Measurements from ENCODE around the gene CPEB3. TPM values are rescaled to one million over a fixed set of nuclear protein-coding genes. Genes with fewer than 3 reads are reported as not detected.

The CPEB3 gene
- total and polyA plus RNA-seq, 9 of the 15 experiments (the other 6 are each of a cell fraction or from before 2014, with no cell fraction given) = 0.15 to 1.2 (median 0.51) TPM

DNA sequence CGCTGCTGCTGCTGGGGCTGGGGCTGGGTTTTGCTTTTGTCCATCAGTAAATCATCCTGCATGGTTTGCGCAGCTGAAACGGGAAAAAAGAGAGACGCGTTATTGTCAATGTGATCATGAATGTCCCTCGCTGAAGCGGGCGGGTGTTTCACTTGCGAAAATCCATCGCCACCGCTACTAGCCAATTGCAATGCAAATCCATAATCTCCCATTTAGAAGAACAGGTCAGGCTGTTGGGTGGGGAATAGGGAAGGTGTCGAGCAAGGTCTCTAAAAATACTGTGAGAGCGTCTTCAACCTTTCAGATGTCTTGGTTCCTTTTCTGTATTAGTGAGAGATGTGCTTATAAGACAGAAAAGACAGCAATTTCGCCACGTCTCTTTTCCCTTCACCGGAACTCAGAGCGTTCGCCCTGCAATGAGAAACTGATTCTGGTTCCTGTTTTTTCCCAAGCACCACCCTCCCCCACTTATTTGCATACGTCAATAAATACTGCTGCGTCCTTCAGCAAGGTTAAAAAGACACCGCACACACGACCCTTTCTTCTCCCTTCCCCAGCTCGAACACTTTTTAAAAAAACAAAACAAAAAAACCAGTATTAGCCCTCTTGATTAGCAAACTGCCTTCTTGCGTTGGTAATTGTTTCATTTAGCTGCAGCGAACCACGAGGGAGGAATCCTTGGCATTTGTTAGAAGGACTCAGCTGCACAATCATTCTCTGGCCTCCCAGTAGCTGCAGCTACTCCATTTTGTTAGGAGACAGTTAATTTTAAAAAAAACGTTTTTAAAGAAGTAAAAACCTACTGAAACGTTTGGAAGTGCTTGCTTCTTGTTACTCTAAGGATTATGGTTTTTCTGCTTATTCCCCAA lies 50.4 kb downstream of the CPEB3 start (continued):
- TF ChIP-seq, protein P1, sequence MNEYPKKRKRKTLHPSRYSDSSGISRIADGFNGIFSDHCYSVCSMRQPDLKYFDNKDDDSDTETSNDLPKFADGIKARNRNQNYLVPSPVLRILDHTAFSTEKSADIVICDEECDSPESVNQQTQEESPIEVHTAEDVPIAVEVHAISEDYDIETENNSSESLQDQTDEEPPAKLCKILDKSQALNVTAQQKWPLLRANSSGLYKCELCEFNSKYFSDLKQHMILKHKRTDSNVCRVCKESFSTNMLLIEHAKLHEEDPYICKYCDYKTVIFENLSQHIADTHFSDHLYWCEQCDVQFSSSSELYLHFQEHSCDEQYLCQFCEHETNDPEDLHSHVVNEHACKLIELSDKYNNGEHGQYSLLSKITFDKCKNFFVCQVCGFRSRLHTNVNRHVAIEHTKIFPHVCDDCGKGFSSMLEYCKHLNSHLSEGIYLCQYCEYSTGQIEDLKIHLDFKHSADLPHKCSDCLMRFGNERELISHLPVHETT (CRISPR knock-in tag; conservative IDR thresholded peaks at IDR 0.05 in 1 of 2, IDR thresholded peaks at IDR 0.05 in 1 of 2) = peak in 1 of 2 experiments; percentile 63; a peak in 2 of 4 replicates
- TF ChIP-seq, protein P2, sequence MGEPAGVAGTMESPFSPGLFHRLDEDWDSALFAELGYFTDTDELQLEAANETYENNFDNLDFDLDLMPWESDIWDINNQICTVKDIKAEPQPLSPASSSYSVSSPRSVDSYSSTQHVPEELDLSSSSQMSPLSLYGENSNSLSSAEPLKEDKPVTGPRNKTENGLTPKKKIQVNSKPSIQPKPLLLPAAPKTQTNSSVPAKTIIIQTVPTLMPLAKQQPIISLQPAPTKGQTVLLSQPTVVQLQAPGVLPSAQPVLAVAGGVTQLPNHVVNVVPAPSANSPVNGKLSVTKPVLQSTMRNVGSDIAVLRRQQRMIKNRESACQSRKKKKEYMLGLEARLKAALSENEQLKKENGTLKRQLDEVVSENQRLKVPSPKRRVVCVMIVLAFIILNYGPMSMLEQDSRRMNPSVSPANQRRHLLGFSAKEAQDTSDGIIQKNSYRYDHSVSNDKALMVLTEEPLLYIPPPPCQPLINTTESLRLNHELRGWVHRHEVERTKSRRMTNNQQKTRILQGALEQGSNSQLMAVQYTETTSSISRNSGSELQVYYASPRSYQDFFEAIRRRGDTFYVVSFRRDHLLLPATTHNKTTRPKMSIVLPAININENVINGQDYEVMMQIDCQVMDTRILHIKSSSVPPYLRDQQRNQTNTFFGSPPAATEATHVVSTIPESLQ (CRISPR knock-in tag; IDR thresholded peaks at IDR 0.05) = no peak
- TF ChIP-seq, protein P3, sequence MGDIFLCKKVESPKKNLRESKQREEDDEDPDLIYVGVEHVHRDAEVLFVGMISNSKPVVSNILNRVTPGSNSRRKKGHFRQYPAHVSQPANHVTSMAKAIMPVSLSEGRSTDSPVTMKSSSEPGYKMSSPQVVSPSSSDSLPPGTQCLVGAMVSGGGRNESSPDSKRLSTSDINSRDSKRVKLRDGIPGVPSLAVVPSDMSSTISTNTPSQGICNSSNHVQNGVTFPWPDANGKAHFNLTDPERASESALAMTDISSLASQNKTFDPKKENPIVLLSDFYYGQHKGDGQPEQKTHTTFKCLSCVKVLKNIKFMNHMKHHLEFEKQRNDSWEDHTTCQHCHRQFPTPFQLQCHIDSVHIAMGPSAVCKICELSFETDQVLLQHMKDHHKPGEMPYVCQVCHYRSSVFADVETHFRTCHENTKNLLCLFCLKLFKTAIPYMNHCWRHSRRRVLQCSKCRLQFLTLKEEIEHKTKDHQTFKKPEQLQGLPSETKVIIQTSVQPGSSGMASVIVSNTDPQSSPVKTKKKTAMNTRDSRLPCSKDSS (IDR thresholded peaks at IDR 0.05; ENCODE audit: low read depth, partially characterized antibody) = no peak
- TF ChIP-seq ZNF133 (CRISPR knock-in tag; IDR thresholded peaks at IDR 0.05) (no peak), ZSCAN29 (IDR thresholded peaks at IDR 0.05) (no peak), PYGO2 (tag; IDR thresholded peaks at IDR 0.05) (no peak), DMBX1 (CRISPR knock-in tag; IDR thresholded peaks at IDR 0.05; ENCODE audit: borderline replicate concordance) (peak; percentile 22; the same call in 1 of the 2 replicates)
- TF ChIP-seq, protein P4, sequence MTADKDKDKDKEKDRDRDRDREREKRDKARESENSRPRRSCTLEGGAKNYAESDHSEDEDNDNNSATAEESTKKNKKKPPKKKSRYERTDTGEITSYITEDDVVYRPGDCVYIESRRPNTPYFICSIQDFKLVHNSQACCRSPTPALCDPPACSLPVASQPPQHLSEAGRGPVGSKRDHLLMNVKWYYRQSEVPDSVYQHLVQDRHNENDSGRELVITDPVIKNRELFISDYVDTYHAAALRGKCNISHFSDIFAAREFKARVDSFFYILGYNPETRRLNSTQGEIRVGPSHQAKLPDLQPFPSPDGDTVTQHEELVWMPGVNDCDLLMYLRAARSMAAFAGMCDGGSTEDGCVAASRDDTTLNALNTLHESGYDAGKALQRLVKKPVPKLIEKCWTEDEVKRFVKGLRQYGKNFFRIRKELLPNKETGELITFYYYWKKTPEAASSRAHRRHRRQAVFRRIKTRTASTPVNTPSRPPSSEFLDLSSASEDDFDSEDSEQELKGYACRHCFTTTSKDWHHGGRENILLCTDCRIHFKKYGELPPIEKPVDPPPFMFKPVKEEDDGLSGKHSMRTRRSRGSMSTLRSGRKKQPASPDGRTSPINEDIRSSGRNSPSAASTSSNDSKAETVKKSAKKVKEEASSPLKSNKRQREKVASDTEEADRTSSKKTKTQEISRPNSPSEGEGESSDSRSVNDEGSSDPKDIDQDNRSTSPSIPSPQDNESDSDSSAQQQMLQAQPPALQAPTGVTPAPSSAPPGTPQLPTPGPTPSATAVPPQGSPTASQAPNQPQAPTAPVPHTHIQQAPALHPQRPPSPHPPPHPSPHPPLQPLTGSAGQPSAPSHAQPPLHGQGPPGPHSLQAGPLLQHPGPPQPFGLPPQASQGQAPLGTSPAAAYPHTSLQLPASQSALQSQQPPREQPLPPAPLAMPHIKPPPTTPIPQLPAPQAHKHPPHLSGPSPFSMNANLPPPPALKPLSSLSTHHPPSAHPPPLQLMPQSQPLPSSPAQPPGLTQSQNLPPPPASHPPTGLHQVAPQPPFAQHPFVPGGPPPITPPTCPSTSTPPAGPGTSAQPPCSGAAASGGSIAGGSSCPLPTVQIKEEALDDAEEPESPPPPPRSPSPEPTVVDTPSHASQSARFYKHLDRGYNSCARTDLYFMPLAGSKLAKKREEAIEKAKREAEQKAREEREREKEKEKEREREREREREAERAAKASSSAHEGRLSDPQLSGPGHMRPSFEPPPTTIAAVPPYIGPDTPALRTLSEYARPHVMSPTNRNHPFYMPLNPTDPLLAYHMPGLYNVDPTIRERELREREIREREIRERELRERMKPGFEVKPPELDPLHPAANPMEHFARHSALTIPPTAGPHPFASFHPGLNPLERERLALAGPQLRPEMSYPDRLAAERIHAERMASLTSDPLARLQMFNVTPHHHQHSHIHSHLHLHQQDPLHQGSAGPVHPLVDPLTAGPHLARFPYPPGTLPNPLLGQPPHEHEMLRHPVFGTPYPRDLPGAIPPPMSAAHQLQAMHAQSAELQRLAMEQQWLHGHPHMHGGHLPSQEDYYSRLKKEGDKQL (CRISPR knock-in tag; IDR thresholded peaks at IDR 0.05; ENCODE audit: borderline replicate concordance) = no peak
- TF ChIP-seq, protein P5, sequence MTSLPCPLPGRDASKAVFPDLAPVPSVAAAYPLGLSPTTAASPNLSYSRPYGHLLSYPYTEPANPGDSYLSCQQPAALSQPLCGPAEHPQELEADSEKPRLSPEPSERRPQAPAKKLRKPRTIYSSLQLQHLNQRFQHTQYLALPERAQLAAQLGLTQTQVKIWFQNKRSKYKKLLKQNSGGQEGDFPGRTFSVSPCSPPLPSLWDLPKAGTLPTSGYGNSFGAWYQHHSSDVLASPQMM (CRISPR knock-in tag; IDR thresholded peaks at IDR 0.05) = no peak
- TF ChIP-seq, protein P6, sequence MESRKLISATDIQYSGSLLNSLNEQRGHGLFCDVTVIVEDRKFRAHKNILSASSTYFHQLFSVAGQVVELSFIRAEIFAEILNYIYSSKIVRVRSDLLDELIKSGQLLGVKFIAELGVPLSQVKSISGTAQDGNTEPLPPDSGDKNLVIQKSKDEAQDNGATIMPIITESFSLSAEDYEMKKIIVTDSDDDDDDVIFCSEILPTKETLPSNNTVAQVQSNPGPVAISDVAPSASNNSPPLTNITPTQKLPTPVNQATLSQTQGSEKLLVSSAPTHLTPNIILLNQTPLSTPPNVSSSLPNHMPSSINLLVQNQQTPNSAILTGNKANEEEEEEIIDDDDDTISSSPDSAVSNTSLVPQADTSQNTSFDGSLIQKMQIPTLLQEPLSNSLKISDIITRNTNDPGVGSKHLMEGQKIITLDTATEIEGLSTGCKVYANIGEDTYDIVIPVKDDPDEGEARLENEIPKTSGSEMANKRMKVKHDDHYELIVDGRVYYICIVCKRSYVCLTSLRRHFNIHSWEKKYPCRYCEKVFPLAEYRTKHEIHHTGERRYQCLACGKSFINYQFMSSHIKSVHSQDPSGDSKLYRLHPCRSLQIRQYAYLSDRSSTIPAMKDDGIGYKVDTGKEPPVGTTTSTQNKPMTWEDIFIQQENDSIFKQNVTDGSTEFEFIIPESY (CRISPR knock-in tag; IDR thresholded peaks at IDR 0.05) = no peak

All from K562 (cell line).